K562 (cell line): ENCODE measurements around the gene GLI1. TPM values are rescaled to one million over a fixed set of nuclear protein-coding genes. Genes with fewer than 3 reads are reported as not detected.

Experiments
- CTCF ChIP-seq, 3 experiments: IDR thresholded peaks in 2 of 3; conservative IDR thresholded peaks in 1 of 3; 2 replicates each; pipeline ENCODE4 v1.5.1; 2011 to 2012; ENCODE audit warnings: low read length in 3 of 3, mild to moderate bottlenecking in 3 of 3, control low read depth in 2 of 3, improper control_type of control experiment in 1 of 3, inconsistent platforms in 1 of 3, low read depth in 1 of 3, mixed read lengths in 1 of 3, moderate library complexity in 1 of 3; ENCODE audit not compliant: insufficient read depth in 2 of 3
- GABPB2 ChIP-seq: fragments of 250-450 bp; sonication (Bioruptor Pico); conservative IDR thresholded peaks from 2 replicates; pipeline ENCODE4 v1.5.1; 2021; ENCODE audit warnings: mild to moderate bottlenecking
- HINFP ChIP-seq: fragments of 450-650 bp; conservative IDR thresholded peaks from 2 replicates; pipeline ENCODE4 v1.6.1; 2016; ENCODE audit warnings: missing genetic modification characterization, low read depth, mild to moderate bottlenecking, control low read depth, missing compliant biosample characterization
- JUN ChIP-seq, 2 experiments: sonication (generic) in 1 of 2; formaldehyde crosslinking in 1 of 2; IDR thresholded peaks; 2 replicates each; pipeline versions ENCODE4 v1.6.1 to v1.8.0; 2012 to 2022; ENCODE audit warnings: borderline replicate concordance in 2 of 2, mild to moderate bottlenecking in 2 of 2, improper control_type of control experiment in 1 of 2, low read depth in 1 of 2, low read length in 1 of 2, missing genetic modification reagents in 1 of 2
- MEF2A ChIP-seq: IDR thresholded peaks from 2 replicates; pipeline ENCODE4 v1.6.1; 2011; ENCODE audit warnings: low read depth, mild to moderate bottlenecking, low read length, moderate library complexity; ENCODE audit not compliant: control insufficient read depth
- MTA1 ChIP-seq: fragments of 450-650 bp; IDR thresholded peaks from 2 replicates; pipeline ENCODE4 v1.6.1; 2017; ENCODE audit warnings: borderline replicate concordance
- MTF1 ChIP-seq: fragments of 250-450 bp; sonication (Bioruptor Pico); IDR thresholded peaks from 2 replicates; pipeline ENCODE4 v1.9.0; 2021; ENCODE audit warnings: moderate library complexity, mild to moderate bottlenecking, inconsistent platforms, borderline replicate concordance
- NR3C1 ChIP-seq: sonication (generic); formaldehyde crosslinking; IDR thresholded peaks from 2 replicates; pipeline ENCODE4 v1.8.1; 2022; ENCODE audit warnings: missing genetic modification reagents
- NR4A1 ChIP-seq, 2 experiments: fragments of 250-450 bp in 1 of 2; fragments of 450-650 bp in 1 of 2; sonication (Bioruptor Pico) in 1 of 2; IDR thresholded peaks; 2 replicates each; pipeline versions ENCODE4 v1.4.0 to v1.6.1; 2016 to 2020; ENCODE audit warnings: mild to moderate bottlenecking in 2 of 2, missing compliant biosample characterization in 1 of 2, missing genetic modification characterization in 1 of 2, moderate library complexity in 1 of 2
- PHB2 ChIP-seq: fragments of 450-650 bp; IDR thresholded peaks from 2 replicates; pipeline ENCODE4 v1.6.1; 2017; ENCODE audit warnings: low read depth
- PHF8 ChIP-seq: fragments of 200-600 bp; sonication (generic); IDR thresholded peaks from 2 replicates; pipeline ENCODE4 v1.6.1; 2012; ENCODE audit warnings: mixed run types, mild to moderate bottlenecking, inconsistent platforms, low read length, moderate library complexity, borderline replicate concordance
- RFX1 ChIP-seq: fragments of 450-650 bp; IDR thresholded peaks from 2 replicates; pipeline ENCODE4 v1.6.1; 2016; ENCODE audit warnings: mild to moderate bottlenecking, moderate library complexity
- ZNF398 ChIP-seq: fragments of 250-450 bp; sonication (Bioruptor Pico); IDR thresholded peaks from 2 replicates; pipeline ENCODE4 v1.8.0; 2021; ENCODE audit warnings: moderate library complexity, mild to moderate bottlenecking, inconsistent platforms
- ZNF431 ChIP-seq: sonication (generic); formaldehyde crosslinking; IDR thresholded peaks from 2 replicates; pipeline ENCODE4 v1.8.0; 2022; ENCODE audit warnings: mild to moderate bottlenecking, missing genetic modification reagents
- ZNF639 ChIP-seq, 2 experiments: fragments of 200-800 bp in 1 of 2; sonication (Bioruptor generic) in 1 of 2; sonication (generic) in 1 of 2; formaldehyde crosslinking in 1 of 2; IDR thresholded peaks in 1 of 2; conservative IDR thresholded peaks in 1 of 2; 2 replicates each; pipeline versions ENCODE4 v1.5.0 to v1.6.1; 2016 to 2020; ENCODE audit warnings: missing compliant biosample characterization in 1 of 2, missing genetic modification characterization in 1 of 2, missing genetic modification reagents in 1 of 2
- polyA plus RNA-seq, 8 experiments: library from polyadenylated mRNA; depleted of rRNA in 4 of 8; stranded (reverse) in 5 of 8; unstranded in 3 of 8; fragments of >200 nt; fragmentation: Nextera tagmentation in 2 of 8; fragmentation: Illumina TruSeq in 1 of 8; extraction: Ambion mirVana in 2 of 8; extraction: Trizol in 1 of 8; gene quantifications; 2 replicates each; pipeline versions ENCODE4 v1.2.1 to v1.2.3, GENCODE V29; 2011 to 2014; ENCODE audit warnings: inconsistent platforms in 1 of 8, missing spikeins in 1 of 8
- total RNA-seq, 7 experiments: library from RNA; depleted of rRNA in 6 of 7; stranded (reverse); fragments of >200 nt in 6 of 7; fragmentation: Illumina TruSeq in 2 of 7; extraction: Trizol in 2 of 7; gene quantifications; 2 replicates each; pipeline versions ENCODE4 v1.2.1 to v1.2.3, GENCODE V29; 2011 to 2021; ENCODE audit warnings: low replicate concordance in 1 of 7

GLI1 gene
- total and polyA plus RNA-seq, 9 of the 15 experiments (the other 6 are each of a cell fraction or from before 2014, with no cell fraction given) = 0.24 to 3.7 (median 0.61) TPM

GRCh38 chr12:57459055-57459749 lies 383 bp upstream of the GLI1 start (continued):
- TF ChIP-seq CTCF (IDR thresholded peaks at IDR 0.05 in 2 of 3, conservative IDR thresholded peaks at IDR 0.05 in 1 of 3; ENCODE audit: insufficient read depth in 2 of 3, low read depth in 1 of 3, low read length in 3 of 3) (peak; percentile 91 to 97 (median 94)), MTA1 (peak; percentile 46; the same call in 1 of the 2 replicates), PHF8 (peak; percentile 26; the same call in 1 of the 2 replicates), NR3C1 (CRISPR knock-in tag) (no peak), MEF2A (no peak), NR4A1 (CRISPR knock-in tag; IDR thresholded peaks at IDR 0.05) (no peak), NR4A1 (tag; IDR thresholded peaks at IDR 0.05) (no peak), PHB2 (no peak), ZNF398 (CRISPR knock-in tag) (no peak), MTF1 (CRISPR knock-in tag) (no peak), GABPB2 (CRISPR knock-in tag) (no peak), HINFP (no peak), JUN (IDR thresholded peaks at IDR 0.05; ENCODE audit: borderline replicate concordance, low read depth, low read length) (peak; percentile 47; the same call in 1 of the 2 replicates), JUN (CRISPR knock-in tag; IDR thresholded peaks at IDR 0.05; ENCODE audit: borderline replicate concordance) (peak; percentile 61; the same call in 1 of the 2 replicates), ZNF431 (CRISPR knock-in tag) (no peak), ZNF639 (CRISPR knock-in tag; conservative IDR thresholded peaks at IDR 0.05 in 1 of 2, IDR thresholded peaks at IDR 0.05 in 1 of 2) (no peak), RFX1 (no peak)
